K562 (cell line): ENCODE results near the gene NUFIP2. TPM values are rescaled to one million over a fixed set of nuclear protein-coding genes. Genes with fewer than 3 reads are reported as not detected.

ENCODE experiments used
- ATAC-seq: fragments of 200-7000 bp; cut with Tn5 transposase; 3 replicates; pipeline ENCODE4 v1.9.1; 2020; ENCODE audit warnings: moderate library complexity
- BruUV-seq: library from RNA; stranded (reverse); fragments of 400-500 nt; replicated peaks from 2 replicates; lab custom pipeline; 2021; lab: Mats Ljungman, UMichigan
- CTCF ChIA-PET: fragments of 300-600 bp; formaldehyde crosslinking; extraction: SDS; loops from one replicate; lab custom pipeline; 2021; ENCODE audit warnings: low intra/inter-chr PET ratio; lab: Yijun Ruan, JAX
- POLR2A ChIA-PET: fragments of 300-600, 350-650 bp; sonication (Branson Sonifier 250); formaldehyde crosslinking; extraction: SDS; loops from one replicate; lab custom pipeline; 2021; ENCODE audit warnings: antibody characterized with exemption, inconsistent platforms; lab: Yijun Ruan, JAX
- DNase-seq, 4 experiments: peaks; one replicate each; pipeline versions ENCODE4 v3.0.0 to v3.0.0-alpha.2; 2011 to 2018; ENCODE audit warnings: low spot score in 3 of 4, mixed read lengths in 3 of 4; ENCODE audit errors: extremely low read depth in 1 of 4
- FAIRE-seq: peaks from 2 replicates; lab custom pipeline; 2011; peaks lifted over from hg19 to GRCh38; lab: Jason Lieb, UNC
- H2AFZ ChIP-seq: 2 replicates; pipeline ENCODE4 v1.6.0; 2011; ENCODE audit warnings: low read depth, low read length, control low read depth, inconsistent platforms
- H3K27ac ChIP-seq: fragments of 200-600 bp; 3 replicates; pipeline ENCODE4 v1.8.0; 2011; ENCODE audit warnings: low read depth, mild to moderate bottlenecking, control low read depth, inconsistent platforms, low read length, moderate library complexity, mixed read lengths; ENCODE audit errors: extremely low read depth
- H3K27me3 ChIP-seq, 2 experiments: fragments of 300-600 bp in 1 of 2; 2 replicates in 1 of 2; 3 replicates in 1 of 2; pipeline versions ENCODE4 v1.6.0 to v1.8.0; 2011; ENCODE audit warnings: inconsistent platforms in 2 of 2, low read length in 2 of 2, mild to moderate bottlenecking in 1 of 2, mixed read lengths in 1 of 2, moderate library complexity in 1 of 2; ENCODE audit not compliant: control insufficient read depth in 2 of 2, insufficient read depth in 2 of 2
- H3K36me3 ChIP-seq: fragments of 300-600 bp; 3 replicates; pipeline ENCODE4 v1.8.0; 2011; ENCODE audit warnings: mild to moderate bottlenecking, low read length, inconsistent platforms; ENCODE audit not compliant: control insufficient read depth, insufficient read depth
- H3K4me1 ChIP-seq, 2 experiments: fragments of 200-600 bp in 1 of 2; replicated peaks in 1 of 2; 2 replicates in 1 of 2; 3 replicates in 1 of 2; pipeline versions ENCODE4 v1.5.1 to v1.8.0; 2011; ENCODE audit warnings: inconsistent platforms in 2 of 2, low read length in 2 of 2, mild to moderate bottlenecking in 1 of 2, mixed read lengths in 1 of 2, moderate library complexity in 1 of 2; ENCODE audit not compliant: control insufficient read depth in 2 of 2, insufficient read depth in 2 of 2
- H3K4me2 ChIP-seq: 2 replicates; pipeline ENCODE4 v1.6.1; 2011; ENCODE audit warnings: low read length, control low read depth, inconsistent platforms, mixed read lengths; ENCODE audit not compliant: insufficient read depth
- H3K4me3 ChIP-seq: fragments of 200-600 bp; sonication (generic), shearing (Covaris generic); 2 replicates; pipeline ENCODE4 v1.5.1; 2016; ENCODE audit warnings: control low read depth, inconsistent platforms
- H3K79me2 ChIP-seq: fragments of 200-600 bp; 3 replicates; pipeline ENCODE4 v1.8.0; 2011; ENCODE audit warnings: low read length, inconsistent platforms; ENCODE audit not compliant: control insufficient read depth, insufficient read depth
- H3K9ac ChIP-seq, 2 experiments: 2 replicates each; pipeline versions ENCODE4 v1.6.0 to v1.6.1; 2011; ENCODE audit warnings: low read depth in 2 of 2, low read length in 2 of 2, control low read depth in 1 of 2, inconsistent platforms in 1 of 2, mild to moderate bottlenecking in 1 of 2, mixed read lengths in 1 of 2; ENCODE audit not compliant: insufficient read depth in 1 of 2
- H3K9me1 ChIP-seq: one replicate; pipeline ENCODE4 v1.6.0; 2011; ENCODE audit warnings: inconsistent platforms, mild to moderate bottlenecking, low read length, moderate library complexity; ENCODE audit not compliant: control insufficient read depth, insufficient read depth
- H3K9me3 ChIP-seq: replicated peaks from 2 replicates; pipeline ENCODE4 v1.5.1; 2011; ENCODE audit warnings: low read depth, low read length, inconsistent platforms; ENCODE audit not compliant: control insufficient read depth, insufficient read depth
- H4K20me1 ChIP-seq: replicated peaks from 2 replicates; pipeline ENCODE4 v1.6.1; 2011; ENCODE audit warnings: low read length, inconsistent platforms, mixed read lengths; ENCODE audit not compliant: control insufficient read depth, insufficient read depth
- BCOR ChIP-seq: fragments of 450-650 bp; IDR thresholded peaks from 2 replicates; pipeline ENCODE4 v1.6.1; 2016
- C11orf30 ChIP-seq: fragments of 450-650 bp; IDR thresholded peaks from 2 replicates; pipeline ENCODE4 v1.6.1; 2016; ENCODE audit warnings: low read depth, mild to moderate bottlenecking
- CAMTA2 ChIP-seq: fragments of 250-450 bp; sonication (Bioruptor Pico); conservative IDR thresholded peaks from 2 replicates; pipeline ENCODE4 v1.5.1; 2022
- GTF2B ChIP-seq: IDR thresholded peaks from 2 replicates; pipeline ENCODE4 v1.6.1; 2011; ENCODE audit not compliant: insufficient read length; ENCODE audit errors: extremely low read depth
- HDAC2 ChIP-seq: fragments of 450-650 bp; IDR thresholded peaks from 2 replicates; pipeline ENCODE4 v1.6.1; 2016; ENCODE audit warnings: mild to moderate bottlenecking
- HINFP ChIP-seq: fragments of 450-650 bp; conservative IDR thresholded peaks from 2 replicates; pipeline ENCODE4 v1.6.1; 2016; ENCODE audit warnings: missing genetic modification characterization, low read depth, mild to moderate bottlenecking, control low read depth, missing compliant biosample characterization
- KDM2B ChIP-seq: fragments of 250-450 bp; sonication (Bioruptor Pico); IDR thresholded peaks from 2 replicates; pipeline ENCODE4 v1.8.0; 2021; ENCODE audit warnings: mild to moderate bottlenecking, moderate library complexity
- MTA2 ChIP-seq: fragments of 450-650 bp; IDR thresholded peaks from 2 replicates; pipeline ENCODE4 v1.6.1; 2016; ENCODE audit warnings: low read depth
- MYNN ChIP-seq, 2 experiments: sonication (generic); formaldehyde crosslinking in 1 of 2; IDR thresholded peaks; 2 replicates each; pipeline versions ENCODE4 v1.5.0 to v1.6.1; 2016 to 2020; ENCODE audit warnings: antibody characterized with exemption in 1 of 2, missing genetic modification reagents in 1 of 2
- SMAD3 ChIP-seq: fragments of 450-650 bp; formaldehyde crosslinking; conservative IDR thresholded peaks from 2 replicates; pipeline ENCODE4 v1.4.0; 2020; ENCODE audit warnings: mild to moderate bottlenecking
- SRF ChIP-seq, 2 experiments: fragments of 250-450, 450-650 bp in 1 of 2; sonication (Bioruptor Pico) in 1 of 2; sonication (generic) in 1 of 2; formaldehyde crosslinking; IDR thresholded peaks; 2 replicates each; pipeline versions ENCODE4 v1.5.0 to v1.5.1; 2020 to 2022; ENCODE audit warnings: mild to moderate bottlenecking in 1 of 2, missing genetic modification reagents in 1 of 2
- STAG1 ChIP-seq: sonication (generic); formaldehyde crosslinking; IDR thresholded peaks from 2 replicates; pipeline ENCODE4 v1.5.0; 2020; ENCODE audit warnings: missing genetic modification reagents, borderline replicate concordance
- TAF7 ChIP-seq: fragments of 450-650 bp; IDR thresholded peaks from 2 replicates; pipeline ENCODE4 v1.6.1; 2016; ENCODE audit warnings: missing genetic modification characterization, missing compliant biosample characterization
- TCFL5 ChIP-seq: fragments of 250-450 bp; sonication (Bioruptor Pico); conservative IDR thresholded peaks from 2 replicates; pipeline ENCODE4 v1.6.1; 2021; ENCODE audit warnings: mild to moderate bottlenecking, moderate library complexity, matching md5 sums
- TFAM ChIP-seq: fragments of 250-450 bp; sonication (Bioruptor Pico); conservative IDR thresholded peaks from 2 replicates; pipeline ENCODE4 v1.5.0; 2021; ENCODE audit warnings: mild to moderate bottlenecking, moderate library complexity
- ZBTB34 ChIP-seq: fragments of 250-450 bp; sonication (Bioruptor Pico); IDR thresholded peaks from 2 replicates; pipeline ENCODE4 v1.8.0; 2021; ENCODE audit warnings: mild to moderate bottlenecking, moderate library complexity
- ZNF696 ChIP-seq: fragments of 250-450 bp; sonication (Bioruptor Pico); conservative IDR thresholded peaks from 2 replicates; pipeline ENCODE4 v1.4.0; 2020; ENCODE audit warnings: mild to moderate bottlenecking, moderate library complexity
- WGBS: fragments of 100-300 bp; shearing (Covaris generic); methylation state at CpG from one replicate; pipeline ENCODE4 v1.1.6; 2016; ENCODE audit warnings: low coverage, mixed read lengths; ENCODE audit not compliant: insufficient coverage; ENCODE audit errors: missing lambda C conversion rate; 5-methylcytosine and 5-hydroxymethylcytosine counted together
- in situ Hi-C: fragments of 300-500 bp; cut with MboI; formaldehyde crosslinking; loops from 4 replicates; pipeline ENCODE4 v1.15.0; 2018; ENCODE audit warnings: inconsistent platforms, mixed read lengths
- intact Hi-C: fragments of 100-400 bp; cut with micrococcal nuclease; formaldehyde crosslinking; loops from 2 replicates; pipeline ENCODE4 v1.14.2; 2022
- polyA plus RNA-seq, 8 experiments: library from polyadenylated mRNA; depleted of rRNA in 4 of 8; stranded (reverse) in 5 of 8; unstranded in 3 of 8; fragments of >200 nt; fragmentation: Nextera tagmentation in 2 of 8; fragmentation: Illumina TruSeq in 1 of 8; extraction: Ambion mirVana in 2 of 8; extraction: Trizol in 1 of 8; gene quantifications; 2 replicates each; pipeline versions ENCODE4 v1.2.1 to v1.2.3, GENCODE V29; 2011 to 2014; ENCODE audit warnings: inconsistent platforms in 1 of 8, missing spikeins in 1 of 8
- total RNA-seq, 7 experiments: library from RNA; depleted of rRNA in 6 of 7; stranded (reverse); fragments of >200 nt in 6 of 7; fragmentation: Illumina TruSeq in 2 of 7; extraction: Trizol in 2 of 7; gene quantifications; 2 replicates each; pipeline versions ENCODE4 v1.2.1 to v1.2.3, GENCODE V29; 2011 to 2021; ENCODE audit warnings: low replicate concordance in 1 of 7

Gene NUFIP2
- total and polyA plus RNA-seq, 9 of the 15 experiments (the other 6 are each of a cell fraction or from before 2014, with no cell fraction given) = 4.9 to 40.7 (median 18.5) TPM

- Histone ChIP-seq H3K27ac (no peak overlapping the region), H3K36me3 (no peaks in the 10 kb centered on the region), H3K9me1 (no peaks in the 10 kb centered on the region), H3K79me2 (no peaks in the 10 kb centered on the region), H3K4me2 (no peak overlapping the region), H3K27me3 (no peaks in the 10 kb centered on the region), H2AFZ (peak overlapping the region; percentile 44; the same call in 1 of the 2 replicates), H3K4me1 (peaks cover 0 to 3% of the 10 kb centered on the region in 2 experiments; a peak in 1 of 5 replicates), H3K9me3 (no peaks in the 10 kb centered on the region)
- 33% methylated on average over 4 of the region's 4 CpGs for WGBS
- POLR2A ChIA-PET = interaction anchor here (1.1 to 1.8 kb wide), 2 partner anchors 11 to 24 kb away, joined by 3 to 5 read pairs; no protein-coding TSS in a partner anchor
- no TSS peak for BruUV-seq
- TF ChIP-seq ZNF696 (CRISPR knock-in tag) (no peak), SRF (CRISPR knock-in tag; IDR thresholded peaks at IDR 0.05) (no peak), TFAM (CRISPR knock-in tag) (no peak), HINFP (no peak), KDM2B (CRISPR knock-in tag) (no peak), ZBTB34 (CRISPR knock-in tag) (no peak), GTF2B (no peak), MTA2 (no peak), HDAC2 (no peak), STAG1 (CRISPR knock-in tag) (no peak), TCFL5 (CRISPR knock-in tag) (no peak), SMAD3 (CRISPR knock-in tag) (no peak), TAF7 (no peak), C11orf30 (no peak), CAMTA2 (CRISPR knock-in tag) (no peak), BCOR (no peak), MYNN (IDR thresholded peaks at IDR 0.05) (no peak), MYNN (CRISPR knock-in tag; IDR thresholded peaks at IDR 0.05) (no peak)
- TF ChIP-seq, all 486 proteins: peak for 0
- CTCF ChIA-PET = no interaction called here
- intact Hi-C loops (no loop called here), in situ Hi-C loops (no loop called here)
- Histone ChIP-seq H3K9ac (no peak overlapping the region), H3K4me3 (no peak overlapping the region), H4K20me1 (no peaks in the 10 kb centered on the region)
- no peak for ATAC-seq
- DNase-seq = no peak
- no peak for FAIRE-seq
Observed at GRCh38 chr17:29215717-29216116, 78.2 kb downstream of the NUFIP2 start.
